ENCODE data around the gene CYP26C1. TPM values are rescaled to one million over a fixed set of nuclear protein-coding genes. Genes with fewer than 3 reads are reported as not detected.

CYP26C1 gene
- total and polyA plus RNA-seq, 8 donors = 0.09 to 0.42 (median 0.18) TPM; not detected in 5

DNA sequence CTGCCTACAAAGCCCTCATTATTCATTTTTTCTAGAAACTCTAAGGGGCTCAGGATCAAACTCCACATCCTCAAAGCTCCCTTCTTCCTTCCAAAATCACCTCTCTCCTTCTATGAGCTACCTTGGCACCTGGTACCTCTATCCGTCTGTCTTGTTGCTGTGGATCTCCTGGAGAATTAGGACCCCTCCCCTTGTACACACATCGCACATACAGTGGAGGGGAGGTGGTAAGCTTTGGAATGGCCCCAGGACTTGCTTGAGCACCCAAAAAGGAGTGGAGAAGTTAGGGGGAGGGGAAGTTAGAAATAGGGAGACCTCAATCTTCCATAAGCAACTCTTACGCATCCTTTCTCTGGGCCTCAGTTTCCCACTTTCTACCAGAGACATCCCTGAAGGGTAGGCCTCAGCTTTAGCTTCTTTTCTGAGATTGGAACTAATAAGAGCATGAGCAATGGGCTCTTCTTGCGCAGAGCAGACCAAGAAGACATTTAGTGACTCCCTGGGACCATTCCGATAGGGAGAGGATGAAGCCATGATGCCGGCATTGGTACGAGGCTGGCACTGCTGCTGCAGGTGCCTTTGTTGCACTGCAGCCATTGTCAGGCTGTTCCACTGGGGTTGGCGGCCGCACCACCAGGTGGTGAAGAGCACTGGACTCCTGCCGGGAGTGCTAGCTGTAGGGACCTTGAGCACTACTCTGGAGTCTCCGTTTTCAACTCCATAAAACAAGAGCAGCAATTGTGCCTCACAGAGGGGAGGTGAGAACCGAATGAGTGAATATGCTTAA, 4.5 kb downstream of the CYP26C1 start:
- Histone ChIP-seq H3K4me3 (no peak overlapping the region), H3K27me3 (peaks cover 98 to 100% of the 10 kb centered on the region in 2 donors), H3K9me3 (no peaks in the 10 kb centered on the region), H3K4me1 (peaks cover 16 to 41% of the 10 kb centered on the region in 2 donors), H3K27ac (no peak overlapping the region), H3K36me3 (peaks cover 0 to 24% of the 10 kb centered on the region in 2 donors)
- intact Hi-C loops (cut with DNase I) = no loop called here
- peak in 1 of 4 donors; percentile 43 for DNase-seq
- no peak for ATAC-seq
- TF ChIP-seq, protein P1, sequence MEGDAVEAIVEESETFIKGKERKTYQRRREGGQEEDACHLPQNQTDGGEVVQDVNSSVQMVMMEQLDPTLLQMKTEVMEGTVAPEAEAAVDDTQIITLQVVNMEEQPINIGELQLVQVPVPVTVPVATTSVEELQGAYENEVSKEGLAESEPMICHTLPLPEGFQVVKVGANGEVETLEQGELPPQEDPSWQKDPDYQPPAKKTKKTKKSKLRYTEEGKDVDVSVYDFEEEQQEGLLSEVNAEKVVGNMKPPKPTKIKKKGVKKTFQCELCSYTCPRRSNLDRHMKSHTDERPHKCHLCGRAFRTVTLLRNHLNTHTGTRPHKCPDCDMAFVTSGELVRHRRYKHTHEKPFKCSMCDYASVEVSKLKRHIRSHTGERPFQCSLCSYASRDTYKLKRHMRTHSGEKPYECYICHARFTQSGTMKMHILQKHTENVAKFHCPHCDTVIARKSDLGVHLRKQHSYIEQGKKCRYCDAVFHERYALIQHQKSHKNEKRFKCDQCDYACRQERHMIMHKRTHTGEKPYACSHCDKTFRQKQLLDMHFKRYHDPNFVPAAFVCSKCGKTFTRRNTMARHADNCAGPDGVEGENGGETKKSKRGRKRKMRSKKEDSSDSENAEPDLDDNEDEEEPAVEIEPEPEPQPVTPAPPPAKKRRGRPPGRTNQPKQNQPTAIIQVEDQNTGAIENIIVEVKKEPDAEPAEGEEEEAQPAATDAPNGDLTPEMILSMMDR (IDR thresholded peaks at IDR 0.05) = no peak

DNA sequence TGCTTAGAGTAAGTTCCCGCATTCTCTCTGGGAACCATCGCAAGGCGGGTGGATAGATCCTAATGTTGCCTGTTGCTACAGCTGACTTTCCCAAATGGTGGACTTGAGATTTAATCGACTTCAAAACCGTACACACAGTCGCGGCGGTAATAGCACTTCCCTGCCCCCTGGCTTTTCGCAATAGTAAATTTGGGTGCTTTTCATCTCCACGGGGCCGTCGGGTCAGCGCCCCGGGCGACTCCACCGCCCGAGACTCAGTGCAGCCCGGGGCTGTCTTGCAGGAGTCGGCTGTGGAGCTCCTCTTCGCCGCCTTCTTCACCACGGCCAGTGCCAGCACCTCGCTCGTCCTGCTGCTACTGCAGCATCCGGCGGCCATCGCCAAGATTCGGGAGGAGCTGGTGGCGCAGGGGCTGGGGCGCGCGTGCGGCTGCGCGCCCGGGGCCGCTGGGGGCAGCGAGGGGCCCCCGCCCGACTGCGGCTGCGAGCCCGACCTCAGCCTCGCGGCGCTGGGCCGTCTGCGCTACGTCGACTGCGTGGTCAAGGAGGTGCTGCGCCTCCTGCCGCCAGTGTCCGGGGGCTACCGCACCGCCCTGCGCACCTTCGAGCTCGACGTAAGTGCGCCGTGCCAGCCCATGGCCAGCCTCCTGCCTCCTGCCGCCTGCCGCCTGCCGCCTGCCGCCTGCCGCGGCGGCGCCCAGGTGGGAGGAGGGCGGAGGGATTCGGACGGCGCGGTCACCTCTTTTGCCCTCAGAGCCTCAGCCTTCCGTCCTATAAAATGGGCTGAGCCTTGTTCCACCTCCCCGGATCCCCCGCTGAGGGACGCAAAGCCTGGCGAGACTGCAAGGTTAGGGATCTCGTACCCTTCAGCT, 5.3 kb downstream of the CYP26C1 start:
- DNase-seq = no peak
- H3K36me3 ChIP-seq = peaks cover 0 to 15% of the 10 kb centered on the region in 2 donors
- intact Hi-C loops (cut with DNase I) = no loop called here
- TF ChIP-seq, protein P1 (IDR thresholded peaks at IDR 0.05) = no peak
- no peaks in the 10 kb centered on the region for H3K9me3 ChIP-seq
- H3K27ac ChIP-seq = no peak overlapping the region
- peaks cover 96 to 100% of the 10 kb centered on the region in 2 donors for H3K27me3 ChIP-seq
- no peak for ATAC-seq
- peaks cover 16 to 38% of the 10 kb centered on the region in 2 donors for H3K4me1 ChIP-seq
- no peak overlapping the region for H3K4me3 ChIP-seq

DNA sequence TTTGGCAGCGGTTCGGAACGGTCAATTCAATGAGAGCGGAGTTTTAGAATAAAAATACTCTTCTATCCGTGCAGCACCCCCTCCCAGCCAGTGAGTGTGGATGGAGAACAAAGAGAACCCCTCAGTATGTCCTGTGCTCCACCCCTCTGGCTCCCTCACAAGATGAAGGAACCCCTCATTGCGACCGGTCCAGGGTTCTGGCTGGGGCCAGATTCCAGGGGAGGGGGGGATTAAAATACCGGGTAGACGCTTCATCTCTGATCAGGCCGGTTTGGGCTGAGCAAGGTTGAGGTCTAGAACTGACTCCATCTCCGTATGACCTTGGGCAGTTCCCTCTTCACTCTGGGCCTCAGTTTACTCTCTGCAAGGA, 5.9 kb downstream of the CYP26C1 start:
- H3K27me3 ChIP-seq = peaks cover 95 to 100% of the 10 kb centered on the region in 2 donors
- intact Hi-C loops (cut with DNase I) = no loop called here
- no peak for ATAC-seq

DNA sequence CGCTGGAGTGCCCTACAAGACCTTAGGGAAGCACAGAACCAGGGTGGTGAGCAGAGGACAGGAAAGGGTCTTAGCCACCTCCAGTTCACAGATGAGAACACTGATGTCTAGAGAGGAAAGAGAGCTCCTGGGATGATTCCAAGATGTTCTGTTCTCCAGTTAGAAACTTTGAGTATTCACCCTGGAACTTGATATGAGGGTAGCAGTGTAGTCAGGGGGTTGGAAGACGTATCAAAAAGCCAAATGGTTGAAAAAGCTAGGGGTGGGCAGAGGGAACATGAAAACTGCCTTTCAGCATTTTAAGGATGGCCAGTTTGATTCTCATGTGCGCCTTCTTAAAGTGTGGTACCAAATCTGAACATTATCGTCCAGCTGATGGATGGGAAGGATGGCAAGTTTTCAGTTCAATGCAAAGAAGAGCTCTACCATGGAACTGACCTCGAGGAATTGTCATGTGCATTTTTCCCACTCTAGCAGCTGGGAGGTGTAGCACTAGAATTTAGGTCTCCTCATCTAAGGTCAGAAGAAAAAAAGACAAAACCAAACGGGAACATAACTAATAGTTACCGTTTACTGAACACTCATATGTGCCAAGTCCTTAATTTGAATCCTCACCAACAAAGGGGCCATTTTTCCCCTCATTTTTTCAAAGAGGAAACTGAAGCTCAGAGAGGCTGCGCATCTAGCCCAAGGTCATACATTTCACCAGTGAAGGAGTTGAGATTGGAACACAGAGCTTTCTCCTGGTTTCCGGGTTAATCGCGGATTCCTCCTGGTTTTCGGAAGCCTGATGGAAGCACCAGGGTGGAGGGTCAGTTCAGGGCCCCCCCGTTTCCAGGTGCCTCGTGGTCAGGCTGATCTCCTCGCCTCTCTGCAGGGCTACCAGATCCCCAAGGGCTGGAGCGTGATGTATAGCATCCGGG, 7.1 kb downstream of the CYP26C1 start:
- Histone ChIP-seq H3K27me3 (peaks cover 96 to 100% of the 10 kb centered on the region in 2 donors), H3K27ac (no peak overlapping the region), H3K4me1 (peaks cover 12 to 31% of the 10 kb centered on the region in 2 donors), H3K4me3 (no peak overlapping the region), H3K9me3 (no peaks in the 10 kb centered on the region), H3K36me3 (peaks cover 0 to 12% of the 10 kb centered on the region in 2 donors)
- TF ChIP-seq, protein P1 (IDR thresholded peaks at IDR 0.05) = no peak
- DNase-seq = no peak
- ATAC-seq = no peak
- intact Hi-C loops (cut with DNase I) = no loop called here

More for the DNA sequence above, 5.9 kb downstream of the CYP26C1 start:
- DNase-seq = no peak
- no peak overlapping the region for H3K27ac ChIP-seq
- no peak overlapping the region for H3K4me3 ChIP-seq
- TF ChIP-seq, protein P1 (IDR thresholded peaks at IDR 0.05) = no peak
- H3K4me1 ChIP-seq = peaks cover 16 to 32% of the 10 kb centered on the region in 2 donors
- peaks cover 0 to 12% of the 10 kb centered on the region in 2 donors for H3K36me3 ChIP-seq
- no peaks in the 10 kb centered on the region for H3K9me3 ChIP-seq

Data from left lung (tissue), 10 donors.